GM21515 (cell line): ENCODE measurements around the gene USH1G.

ENCODE experiments used
- ATAC-seq: cut with Tn5 transposase; IDR thresholded peaks from one replicate; pipeline ENCODE4 v1.9.1; 2021; ENCODE audit not compliant: unreplicated experiment

The USH1G gene

DNA sequence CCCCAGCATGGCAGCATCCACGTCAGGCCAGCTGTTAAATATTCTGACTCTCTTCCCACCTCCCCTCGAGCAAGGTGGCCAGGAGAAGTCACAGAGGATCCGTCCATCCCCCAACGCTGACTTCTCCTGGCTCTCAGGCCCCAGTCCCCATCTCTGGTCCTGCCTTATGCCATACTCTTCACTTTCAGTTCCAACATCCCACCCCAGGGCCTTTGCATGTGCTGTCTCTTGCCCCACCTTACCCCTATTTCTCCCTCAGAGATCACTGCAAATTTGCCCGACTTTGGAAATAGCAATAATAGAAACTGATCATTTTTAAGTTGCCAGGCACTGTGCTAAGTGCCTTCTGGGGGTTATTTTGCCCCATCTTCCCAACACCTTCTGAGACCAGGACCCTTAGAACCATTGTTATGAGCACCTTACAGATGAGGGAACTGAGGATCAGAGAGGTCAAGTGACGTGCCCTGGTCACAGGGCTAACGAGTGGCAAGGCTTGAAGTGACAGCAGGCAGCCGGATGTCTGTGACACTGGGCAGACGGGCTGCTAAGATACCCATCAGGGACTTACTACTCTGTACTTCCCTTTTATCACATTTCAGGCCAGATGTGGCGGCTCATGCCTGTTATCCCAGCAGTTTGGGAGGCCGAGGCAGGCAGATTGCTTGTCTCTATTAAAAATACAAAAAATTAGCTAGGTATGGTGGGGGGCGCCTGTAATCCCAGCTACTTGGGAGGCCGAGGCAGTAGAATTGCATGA lies 31.8 kb upstream of the USH1G start:
- ATAC-seq, result no peak

- no peak for ATAC-seq
Measured at GRCh38 chr17:74954115-74954514, 31.1 kb upstream of the USH1G start.

GRCh38 chr17:74953134-74953687 lies 30.2 kb upstream of the USH1G start:
- ATAC-seq, result no peak

GRCh38 chr17:74952431-74953133 lies 29.5 kb upstream of the USH1G start:
- ATAC-seq, result no peak

- no peak for ATAC-seq
Measured at GRCh38 chr17:74951680-74952421, 28.8 kb upstream of the USH1G start.

- ATAC-seq, result no peak
Measured at GRCh38 chr17:74951065-74951464, 28.0 kb upstream of the USH1G start.

- no peak for ATAC-seq
Measured at GRCh38 chr17:74950207-74950606, 27.2 kb upstream of the USH1G start.

DNA sequence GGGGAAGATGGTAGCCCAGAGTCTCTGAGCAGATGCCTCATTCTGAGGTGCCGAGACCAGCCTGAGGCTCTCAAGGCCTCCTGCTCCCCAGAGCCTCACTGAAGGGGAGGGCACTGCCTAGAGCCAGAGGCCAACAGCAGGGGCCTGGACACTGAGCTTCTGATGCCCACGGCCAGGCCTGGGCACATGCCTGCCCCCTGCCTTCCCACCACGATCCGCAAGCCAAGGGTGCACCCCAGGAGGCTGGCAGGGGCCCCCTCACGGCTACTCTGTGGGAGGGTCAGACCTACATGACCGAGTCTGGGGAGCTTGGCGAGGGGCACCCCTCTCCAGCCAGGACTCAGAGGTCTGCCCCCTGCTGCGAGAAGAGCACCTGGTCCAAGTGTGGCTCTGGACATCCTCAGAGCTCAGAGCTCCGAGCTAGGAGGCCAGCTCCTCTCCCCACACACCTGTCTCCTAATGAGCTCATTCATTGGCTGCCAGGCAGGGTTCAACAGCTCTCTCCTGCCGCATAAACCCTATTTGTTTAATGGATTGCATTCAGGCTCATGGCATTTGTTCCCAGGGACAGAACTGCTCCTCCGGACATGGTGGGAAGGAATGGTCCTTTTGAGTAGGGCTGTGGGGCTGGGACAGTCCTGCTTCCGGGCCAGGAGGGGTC lies 26.5 kb upstream of the USH1G start:
- no peak for ATAC-seq

DNA sequence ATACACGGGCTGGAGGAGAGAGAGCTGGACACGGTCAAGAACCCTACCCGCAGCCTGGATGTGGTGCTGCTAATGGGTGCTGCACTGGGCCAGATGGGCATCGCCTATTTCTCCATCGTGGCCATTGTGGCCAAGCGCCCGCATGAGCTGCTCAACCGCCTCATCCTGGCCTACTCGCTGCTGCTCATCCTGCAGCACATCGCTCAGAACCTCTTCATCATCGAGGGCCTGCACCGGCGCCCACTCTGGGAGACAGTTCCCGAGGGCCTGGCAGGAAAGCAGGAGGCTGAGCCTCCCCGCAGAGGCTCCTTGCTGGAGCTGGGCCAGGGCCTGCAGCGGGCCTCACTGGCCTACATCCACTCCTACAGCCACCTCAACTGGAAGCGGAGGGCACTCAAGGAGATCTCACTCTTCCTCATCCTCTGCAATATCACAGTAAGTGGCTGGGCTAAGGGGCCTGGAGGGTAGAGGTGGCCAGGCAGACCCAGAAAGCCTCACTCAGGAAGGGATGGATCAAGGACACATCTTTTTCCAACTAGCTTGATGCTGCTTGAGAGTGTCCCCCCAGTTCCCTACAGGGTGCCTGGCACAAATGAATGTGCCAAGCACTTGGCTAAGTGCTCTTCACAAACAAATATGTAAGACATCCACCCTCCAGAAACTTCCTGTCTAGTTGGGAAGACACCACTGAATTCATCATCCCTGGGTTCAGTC lies 24.1 kb upstream of the USH1G start:
- no peak for ATAC-seq

- no peak for ATAC-seq
Measured at GRCh38 chr17:74946641-74947040, 23.6 kb upstream of the USH1G start.

- no peak for ATAC-seq
Measured at GRCh38 chr17:74945543-74945942, 22.5 kb upstream of the USH1G start.

GRCh38 chr17:74943808-74944522 lies 20.9 kb upstream of the USH1G start:
- ATAC-seq, result no peak

- ATAC-seq, result no peak
Measured at GRCh38 chr17:74941128-74941725, 18.2 kb upstream of the USH1G start.

DNA sequence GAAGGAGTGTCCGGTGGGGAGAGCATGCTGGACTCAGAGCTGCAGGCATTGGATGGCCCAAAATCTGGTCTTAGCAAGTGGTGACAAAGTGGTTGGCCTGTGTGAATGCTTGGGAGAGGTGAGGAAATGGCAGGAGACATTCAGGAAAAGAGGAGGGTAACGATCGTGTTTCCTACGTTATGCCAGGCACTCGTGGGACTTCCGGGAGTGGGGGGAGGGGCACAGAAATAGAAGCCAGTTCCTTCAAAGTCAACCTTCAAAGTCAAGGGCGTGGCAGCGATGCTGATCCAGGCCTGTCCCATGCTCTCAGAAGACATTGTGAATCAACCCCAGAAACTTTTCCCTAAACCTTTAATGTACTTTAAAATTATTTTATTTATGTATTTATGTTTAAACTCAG lies 16.5 kb upstream of the USH1G start:
- no peak for ATAC-seq

DNA sequence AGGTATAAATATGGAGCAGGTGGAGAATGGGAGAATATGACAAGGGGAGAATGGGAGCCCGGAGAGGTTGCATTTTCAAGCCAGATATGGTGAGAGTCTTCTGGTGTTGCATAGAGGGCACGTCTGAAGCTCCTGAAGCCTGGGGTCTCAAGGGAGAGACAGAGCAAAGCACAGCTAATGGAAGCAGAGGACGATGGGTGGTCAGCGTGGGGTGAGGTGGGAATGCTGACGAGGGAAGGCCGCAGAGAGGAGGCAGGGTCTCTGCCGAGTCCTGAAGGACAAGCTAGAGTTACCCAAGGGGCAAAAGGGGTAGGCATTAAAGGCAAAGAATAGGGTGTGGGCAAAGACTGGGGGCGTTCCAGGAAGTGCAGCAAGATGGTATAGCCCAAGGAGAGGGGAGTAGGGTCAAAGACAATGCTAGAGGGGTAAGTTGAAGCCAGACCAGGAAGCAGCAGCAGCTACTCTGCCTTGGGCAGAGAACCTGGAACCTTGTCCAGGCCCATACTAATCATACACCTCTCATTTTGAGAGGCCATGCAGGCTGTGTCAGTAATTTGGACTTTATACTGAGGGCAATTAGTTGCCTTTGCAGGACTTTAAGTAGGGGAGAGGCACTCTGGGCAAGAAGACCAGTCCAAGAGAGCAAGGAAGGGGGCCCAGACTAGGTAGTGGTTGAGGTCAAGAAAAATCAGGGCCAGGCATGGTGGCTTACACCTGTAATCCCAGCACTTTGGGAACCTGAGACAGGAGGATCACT lies 15.3 kb upstream of the USH1G start:
- ATAC-seq, result no peak

- no peak for ATAC-seq
Measured at GRCh38 chr17:74937064-74938051, 14.3 kb upstream of the USH1G start.

DNA sequence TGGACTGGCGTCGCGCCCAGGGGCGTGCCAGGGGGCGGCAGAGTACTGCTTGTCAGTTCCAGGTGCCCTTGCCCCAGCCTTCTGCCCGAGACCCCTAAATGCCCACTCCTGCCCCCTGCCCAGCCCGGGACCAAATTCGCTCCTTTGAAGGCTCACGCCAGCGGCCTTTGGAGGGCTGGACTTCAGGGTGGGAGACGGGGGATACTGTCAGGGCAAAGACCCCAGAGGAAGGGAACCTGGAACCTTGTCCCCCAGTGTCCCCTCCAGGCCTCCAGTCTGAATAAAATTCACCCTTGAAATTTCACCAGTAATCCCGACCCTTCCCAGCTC lies 13.4 kb upstream of the USH1G start:
- ATAC-seq, result no peak
